Ovary (tissue), 3 donors: Measurements from ENCODE around the gene VAV2.

Experiments
- CTCF ChIP-seq, 3 donors: fragments of 450-650 bp in 2 of 3; fragments of 200-600 bp in 1 of 3; IDR thresholded peaks; one replicate each; pipeline versions ENCODE4 v1.5.1 to v1.8.0; 2016 to 2022; ENCODE audit warnings: antibody characterized with exemption in 3 of 3, mild to moderate bottlenecking in 1 of 3
- POLR2A ChIP-seq: fragments of 450-650 bp; IDR thresholded peaks from one replicate; pipeline ENCODE4 v1.6.1; 2017; ENCODE audit warnings: antibody characterized with exemption, mild to moderate bottlenecking, moderate library complexity
- donor health status: DM: no; HTN: no; CAD: no.

DNA sequence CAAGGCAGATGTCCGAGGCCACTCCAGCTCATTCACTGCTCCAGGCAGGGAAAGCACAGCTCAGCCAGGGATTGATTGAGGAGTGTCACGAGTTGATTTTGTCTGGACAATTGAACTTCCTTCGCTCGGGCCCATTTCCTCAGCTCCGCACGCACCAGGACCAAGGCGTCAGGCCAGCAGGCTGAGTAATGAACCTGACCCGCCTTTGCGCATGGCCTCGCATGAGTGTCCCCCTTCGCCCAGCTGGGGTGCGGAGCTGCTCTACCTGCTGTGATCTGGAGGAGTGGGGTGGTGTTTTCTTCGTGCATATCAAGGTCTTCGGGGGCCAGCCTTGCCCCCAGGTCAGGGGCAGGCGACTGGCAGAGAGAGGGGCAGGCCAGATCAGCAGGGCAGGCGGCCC is 44.0 kb downstream of the VAV2 start:
- TF ChIP-seq CTCF (IDR thresholded peaks at IDR 0.05): no peak
- no peak for TF ChIP-seq POLR2A
